GM12891 (cell line): ENCODE measurements around the gene SLCO2B1.

Source experiments
- DNase-seq: peaks from one replicate; pipeline ENCODE4 v3.0.0; 2011; ENCODE audit warnings: low spot score; ENCODE audit not compliant: insufficient read length
- FAIRE-seq: peaks from 2 replicates; lab custom pipeline; 2011; peaks lifted over from hg19 to GRCh38; lab: Jason Lieb, UNC
- PAX5 ChIP-seq: IDR thresholded peaks from 2 replicates; pipeline ENCODE4 v1.6.1; 2011; ENCODE audit warnings: low read length, moderate library complexity, mild to moderate bottlenecking; ENCODE audit not compliant: insufficient read depth, severe bottlenecking
- POLR2A ChIP-seq: IDR thresholded peaks from 2 replicates; pipeline ENCODE4 v1.6.1; 2011; ENCODE audit warnings: low read depth, low read length, control low read depth
- POLR2AphosphoS5 ChIP-seq: IDR thresholded peaks from 2 replicates; pipeline ENCODE4 v1.6.1; 2011; ENCODE audit warnings: low read depth, low read length, control low read depth
- POU2F2 ChIP-seq: IDR thresholded peaks from 2 replicates; pipeline ENCODE4 v1.6.1; 2011; ENCODE audit warnings: low read depth, mild to moderate bottlenecking, control low read depth, low read length, moderate library complexity
- SPI1 ChIP-seq: IDR thresholded peaks from 2 replicates; pipeline ENCODE4 v1.6.1; 2011; ENCODE audit warnings: low read depth, low read length, control low read depth
- TAF1 ChIP-seq: IDR thresholded peaks from 2 replicates; pipeline ENCODE4 v1.6.1; 2011; ENCODE audit warnings: low read depth, low read length, control low read depth

The SLCO2B1 gene

GRCh38 chr11:75193271-75193670 is 42.4 kb downstream of the SLCO2B1 start:
- TF ChIP-seq POU2F2 = no peak
- no peak for TF ChIP-seq TAF1
- no peak for TF ChIP-seq SPI1
- no peak for TF ChIP-seq PAX5
- no peak for TF ChIP-seq POLR2A
- no peak for TF ChIP-seq POLR2AphosphoS5
- DNase-seq = no peak
- FAIRE-seq = no peak

GRCh38 chr11:75193711-75194110 is 42.8 kb downstream of the SLCO2B1 start:
- FAIRE-seq (no peak), DNase-seq (no peak)
- TF ChIP-seq POLR2AphosphoS5 (no peak), POLR2A (no peak), SPI1 (no peak)

- DNase-seq (no peak), FAIRE-seq (no peak)
- TF ChIP-seq SPI1 (no peak), POU2F2 (no peak), PAX5 (no peak), POLR2A (no peak), POLR2AphosphoS5 (no peak), TAF1 (no peak)
Observed at GRCh38 chr11:75194147-75194546, 43.2 kb downstream of the SLCO2B1 start.

GRCh38 chr11:75195167-75195962 is 44.5 kb downstream of the SLCO2B1 start:
- FAIRE-seq (no peak), DNase-seq (no peak)
- TF ChIP-seq POLR2A (no peak), PAX5 (no peak), POLR2AphosphoS5 (no peak), TAF1 (no peak), SPI1 (no peak), POU2F2 (no peak)

GRCh38 chr11:75196426-75196825 is 45.5 kb downstream of the SLCO2B1 start:
- DNase-seq (no peak), FAIRE-seq (no peak)
- TF ChIP-seq POU2F2 (no peak), PAX5 (no peak)

- TF ChIP-seq POLR2A (no peak), TAF1 (no peak), PAX5 (no peak), POU2F2 (no peak), SPI1 (no peak), POLR2AphosphoS5 (no peak)
- FAIRE-seq (no peak), DNase-seq (no peak)
Observed at GRCh38 chr11:75197512-75198277, 46.8 kb downstream of the SLCO2B1 start.

- TF ChIP-seq TAF1 (no peak), POLR2A (no peak), PAX5 (no peak), POLR2AphosphoS5 (no peak), SPI1 (no peak)
- FAIRE-seq (no peak), DNase-seq (no peak)
Observed at GRCh38 chr11:75198278-75198973, 47.5 kb downstream of the SLCO2B1 start.

GRCh38 chr11:75199412-75199955 is 48.6 kb downstream of the SLCO2B1 start:
- FAIRE-seq (no peak), DNase-seq (no peak)
- TF ChIP-seq POU2F2 (no peak), POLR2AphosphoS5 (no peak), PAX5 (no peak), POLR2A (no peak), SPI1 (no peak), TAF1 (no peak)

GRCh38 chr11:75200051-75200450 is 49.1 kb downstream of the SLCO2B1 start:
- FAIRE-seq = no peak
- DNase-seq = no peak
- TF ChIP-seq POLR2A (no peak), POU2F2 (no peak), POLR2AphosphoS5 (no peak), PAX5 (no peak), TAF1 (no peak)
